Trophoblast cell (in vitro differentiated cells and primary cell): ENCODE measurements around the gene GINS2.

ENCODE experiments used
- DNase-seq, 2 donors: peaks; one replicate each; pipeline ENCODE4 v3.0.0-alpha.2; 2016
- H2AFZ ChIP-seq: 2 replicates; pipeline ENCODE4 v1.6.1; 2013; ENCODE audit warnings: low read length, moderate library complexity, mild to moderate bottlenecking; ENCODE audit not compliant: insufficient read depth, poor library complexity
- H2AK5ac ChIP-seq: 2 replicates; pipeline ENCODE4 v1.6.1; 2013; ENCODE audit warnings: mild to moderate bottlenecking, low read length
- H2BK120ac ChIP-seq: 2 replicates; pipeline ENCODE4 v1.6.1; 2013; ENCODE audit warnings: low read length, mild to moderate bottlenecking, moderate library complexity; ENCODE audit not compliant: insufficient read depth, poor library complexity
- H2BK12ac ChIP-seq: 2 replicates; pipeline ENCODE4 v1.6.1; 2013; ENCODE audit warnings: mild to moderate bottlenecking, low read length, moderate library complexity
- H2BK5ac ChIP-seq: 2 replicates; pipeline ENCODE4 v1.6.1; 2013; ENCODE audit warnings: low read length, low read depth, moderate library complexity, mild to moderate bottlenecking; ENCODE audit not compliant: poor library complexity
- H3K14ac ChIP-seq: 2 replicates; pipeline ENCODE4 v1.6.1; 2013; ENCODE audit warnings: mild to moderate bottlenecking, low read length
- H3K18ac ChIP-seq: 2 replicates; pipeline ENCODE4 v1.6.1; 2013; ENCODE audit warnings: mild to moderate bottlenecking, low read length
- H3K23ac ChIP-seq: 2 replicates; pipeline ENCODE4 v1.6.1; 2013; ENCODE audit warnings: low read length
- H3K27ac ChIP-seq: 2 replicates; pipeline ENCODE4 v1.5.1; 2013; ENCODE audit warnings: low read depth, mild to moderate bottlenecking, inconsistent platforms, low read length, moderate library complexity
- H3K27me3 ChIP-seq: 2 replicates; pipeline ENCODE4 v1.6.1; 2013; ENCODE audit warnings: inconsistent platforms, mild to moderate bottlenecking, low read length, moderate library complexity; ENCODE audit not compliant: insufficient read depth
- H3K36me3 ChIP-seq, 2 experiments: 1 replicate in 1 of 2; 2 replicates in 1 of 2; pipeline ENCODE4 v1.6.1; 2013; ENCODE audit warnings: low read length in 2 of 2, mild to moderate bottlenecking in 2 of 2, moderate library complexity in 1 of 2; ENCODE audit not compliant: insufficient read depth in 2 of 2, control insufficient read depth in 1 of 2
- H3K4ac ChIP-seq: 2 replicates; pipeline ENCODE4 v1.6.1; 2013; ENCODE audit warnings: low read depth, mild to moderate bottlenecking, low read length, moderate library complexity
- H3K4me1 ChIP-seq, 2 experiments: 1 replicate in 1 of 2; 2 replicates in 1 of 2; pipeline ENCODE4 v1.6.1; 2013; ENCODE audit warnings: low read length in 2 of 2, mild to moderate bottlenecking in 2 of 2, moderate library complexity in 1 of 2; ENCODE audit not compliant: insufficient read depth in 2 of 2, control insufficient read depth in 1 of 2
- H3K4me2 ChIP-seq: 2 replicates; pipeline ENCODE4 v1.6.1; 2013; ENCODE audit warnings: inconsistent platforms, mild to moderate bottlenecking, low read length, moderate library complexity
- H3K4me3 ChIP-seq: 2 replicates; pipeline ENCODE4 v1.5.1; 2013; ENCODE audit warnings: mild to moderate bottlenecking, low read depth, low read length, inconsistent platforms
- H3K79me1 ChIP-seq: one replicate; pipeline ENCODE4 v1.6.1; 2013; ENCODE audit warnings: low read length
- H3K79me2 ChIP-seq: 2 replicates; pipeline ENCODE4 v1.6.1; 2013; ENCODE audit warnings: low read length, mild to moderate bottlenecking; ENCODE audit not compliant: control insufficient read depth, insufficient read depth, poor library complexity
- H3K9ac ChIP-seq: 2 replicates; pipeline ENCODE4 v1.6.1; 2013; ENCODE audit warnings: mild to moderate bottlenecking, low read length
- H3K9me3 ChIP-seq: 2 replicates; pipeline ENCODE4 v1.6.1; 2013; ENCODE audit warnings: low read depth, mild to moderate bottlenecking, control low read depth, inconsistent platforms, low read length; ENCODE audit not compliant: insufficient read depth
- H4K12ac ChIP-seq: 2 replicates; pipeline ENCODE4 v1.6.1; 2013; ENCODE audit warnings: low read depth, mild to moderate bottlenecking, low read length, moderate library complexity
- H4K8ac ChIP-seq: 2 replicates; pipeline ENCODE4 v1.6.1; 2013; ENCODE audit warnings: low read depth, mild to moderate bottlenecking, low read length, moderate library complexity
- H4K91ac ChIP-seq: one replicate; pipeline ENCODE4 v1.6.1; 2013; ENCODE audit warnings: low read depth, mild to moderate bottlenecking, low read length, moderate library complexity
- WGBS: extraction: QIAGEN DNeasy Blood & Tissue Kit; methylation state at CpG from one replicate; pipeline ENCODE4 v1.1.7; 2013; ENCODE audit warnings: missing lambda C conversion rate; ENCODE audit not compliant: insufficient read length, insufficient coverage; ENCODE audit errors: extremely low coverage; 5-methylcytosine and 5-hydroxymethylcytosine counted together

The GINS2 gene

DNA sequence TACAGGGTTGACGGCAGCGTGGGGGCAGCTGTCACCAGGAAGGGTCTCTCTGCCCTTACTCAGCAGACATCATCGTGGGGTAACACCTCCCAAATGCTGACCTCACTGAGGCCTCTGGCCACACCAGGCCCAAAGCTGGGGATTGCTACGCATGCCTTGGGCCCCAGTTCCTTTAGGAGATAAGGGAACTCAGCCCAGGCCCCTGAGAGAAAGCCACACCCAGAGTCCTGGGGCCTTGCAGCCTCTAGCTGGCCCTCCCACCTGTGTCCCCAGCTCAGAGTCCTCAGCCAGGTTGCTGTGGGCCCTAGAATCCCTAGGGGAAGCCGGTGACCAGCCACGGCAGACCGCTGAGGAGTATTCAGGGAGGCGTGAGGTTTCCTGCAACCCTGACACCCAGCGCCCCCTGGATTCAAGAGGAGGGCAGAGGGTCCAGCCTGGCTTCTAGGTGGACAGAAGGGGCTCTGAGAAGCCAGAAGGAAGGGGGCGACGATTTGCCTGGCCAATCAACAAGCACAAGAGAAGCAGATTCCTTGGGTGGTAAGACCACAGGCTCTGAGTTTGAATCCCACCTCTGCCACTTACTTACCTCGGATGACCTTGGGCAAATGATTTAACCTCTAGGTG lies 10.3 kb upstream of the GINS2 start:
- Histone ChIP-seq H2BK12ac (no peak overlapping the region), H2AFZ (no peak overlapping the region), H2BK120ac (no peak overlapping the region), H3K23ac (no peak overlapping the region), H3K4me3 (no peak overlapping the region), H4K91ac (no peak overlapping the region), H3K27me3 (no peaks in the 10 kb centered on the region), H3K4ac (no peak overlapping the region), H3K27ac (no peak overlapping the region), H3K9me3 (peaks cover 2% of the 10 kb centered on the region), H3K79me1 (no peaks in the 10 kb centered on the region), H3K4me1 (no peaks in the 10 kb centered on the region), H3K4me2 (no peak overlapping the region), H2AK5ac (no peak overlapping the region), H4K12ac (no peak overlapping the region), H3K9ac (no peak overlapping the region), H4K8ac (no peak overlapping the region), H2BK5ac (no peak overlapping the region), H3K79me2 (no peaks in the 10 kb centered on the region), H3K14ac (no peak overlapping the region), H3K18ac (no peak overlapping the region), H3K36me3 (no peaks in the 10 kb centered on the region)
- DNase-seq = no peak
- no CpG with 5 or more reads among the region's 12 CpGs for WGBS

DNA sequence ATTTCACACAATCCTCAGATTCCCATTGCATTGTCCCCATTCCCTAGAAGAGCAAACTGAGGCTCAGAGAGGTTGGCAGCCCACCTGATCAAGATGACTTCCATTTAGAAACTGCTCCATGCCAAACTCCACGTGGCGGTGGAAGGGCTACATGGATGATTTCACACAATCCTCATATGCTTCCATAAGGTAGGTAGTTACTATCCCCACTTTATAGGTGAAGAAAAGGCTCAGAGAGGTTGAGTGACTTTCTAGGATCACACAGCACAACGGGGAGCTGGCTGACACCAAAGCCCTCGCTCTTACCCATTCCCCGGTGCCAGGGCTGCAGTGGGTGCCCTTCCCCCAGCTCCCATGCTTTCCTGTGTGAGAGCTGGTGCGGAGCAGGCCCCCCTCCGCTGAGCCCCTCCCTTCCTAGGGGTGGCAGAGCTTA lies 9.7 kb upstream of the GINS2 start:
- no peak overlapping the region for H4K8ac ChIP-seq
- no peak overlapping the region for H2BK120ac ChIP-seq
- H3K36me3 ChIP-seq = no peaks in the 10 kb centered on the region
- no peak overlapping the region for H3K27ac ChIP-seq
- H4K12ac ChIP-seq = no peak overlapping the region
- no peaks in the 10 kb centered on the region for H3K27me3 ChIP-seq
- H4K91ac ChIP-seq = no peak overlapping the region
- WGBS = no CpG with 5 or more reads among the region's 7 CpGs
- H3K4me3 ChIP-seq = no peak overlapping the region
- no peak overlapping the region for H3K4me2 ChIP-seq
- H3K23ac ChIP-seq = no peak overlapping the region
- no peak overlapping the region for H3K9ac ChIP-seq
- no peak overlapping the region for H2BK12ac ChIP-seq
- H2AK5ac ChIP-seq = no peak overlapping the region
- no peak overlapping the region for H3K14ac ChIP-seq
- H3K18ac ChIP-seq = no peak overlapping the region
- no peak overlapping the region for H3K4ac ChIP-seq
- H2AFZ ChIP-seq = no peak overlapping the region
- no peak overlapping the region for H2BK5ac ChIP-seq
- no peaks in the 10 kb centered on the region for H3K79me2 ChIP-seq
- peaks cover 2% of the 10 kb centered on the region for H3K9me3 ChIP-seq
- DNase-seq = no peak
- no peaks in the 10 kb centered on the region for H3K4me1 ChIP-seq
- H3K79me1 ChIP-seq = no peaks in the 10 kb centered on the region

GRCh38 chr16:85697431-85697830 lies 8.7 kb upstream of the GINS2 start:
- H2AK5ac ChIP-seq = no peak overlapping the region
- H3K18ac ChIP-seq = no peak overlapping the region
- no peak overlapping the region for H3K23ac ChIP-seq
- H4K8ac ChIP-seq = no peak overlapping the region
- H3K4me1 ChIP-seq = no peaks in the 10 kb centered on the region
- no peak overlapping the region for H3K14ac ChIP-seq
- no peaks in the 10 kb centered on the region for H3K36me3 ChIP-seq
- H3K9me3 ChIP-seq = peaks cover 2% of the 10 kb centered on the region
- no peak overlapping the region for H3K4ac ChIP-seq
- no CpG with 5 or more reads among the region's 14 CpGs for WGBS
- no peak overlapping the region for H2AFZ ChIP-seq
- no peaks in the 10 kb centered on the region for H3K27me3 ChIP-seq
- H3K9ac ChIP-seq = no peak overlapping the region
- no peak overlapping the region for H3K4me2 ChIP-seq
- no peak overlapping the region for H4K12ac ChIP-seq
- H2BK12ac ChIP-seq = no peak overlapping the region
- H3K4me3 ChIP-seq = no peak overlapping the region
- H3K27ac ChIP-seq = no peak overlapping the region
- no peaks in the 10 kb centered on the region for H3K79me2 ChIP-seq
- no peak overlapping the region for H2BK5ac ChIP-seq
- no peak overlapping the region for H2BK120ac ChIP-seq
- H4K91ac ChIP-seq = no peak overlapping the region
- no peak for DNase-seq
- H3K79me1 ChIP-seq = no peaks in the 10 kb centered on the region

GRCh38 chr16:85696781-85697180 lies 8.0 kb upstream of the GINS2 start:
- Histone ChIP-seq H3K18ac (no peak overlapping the region), H3K36me3 (no peaks in the 10 kb centered on the region), H3K9me3 (peaks cover 2% of the 10 kb centered on the region), H3K79me2 (no peaks in the 10 kb centered on the region), H3K27ac (no peak overlapping the region), H2AFZ (no peak overlapping the region), H2AK5ac (no peak overlapping the region), H2BK120ac (no peak overlapping the region), H3K4me1 (no peaks in the 10 kb centered on the region), H3K79me1 (no peaks in the 10 kb centered on the region), H3K4ac (no peak overlapping the region), H4K91ac (no peak overlapping the region), H3K23ac (no peak overlapping the region), H2BK12ac (no peak overlapping the region), H3K14ac (no peak overlapping the region), H3K9ac (no peak overlapping the region), H3K4me2 (no peak overlapping the region), H4K8ac (no peak overlapping the region), H3K4me3 (no peak overlapping the region), H4K12ac (no peak overlapping the region), H3K27me3 (no peaks in the 10 kb centered on the region), H2BK5ac (no peak overlapping the region)
- WGBS = no CpG with 5 or more reads among the region's 16 CpGs
- no peak for DNase-seq
